Stimulated activated CD4-positive, alpha-beta T cell treated with anti-CD3 and anti-CD28 coated beads, Interleukin-2, amount 100 ng/mL, for 48 hours (primary cell): Measurements from ENCODE around the gene TCEAL8.

Experiments
- DNase-seq, 2 donors: peaks; one replicate each; pipeline ENCODE4 v3.0.0-alpha.2; 2020

The TCEAL8 gene

GRCh38 chrX:103212749-103213457 is 42.1 kb downstream of the TCEAL8 start:
- DNase-seq: no peak

GRCh38 chrX:103211012-103211715 is 43.8 kb downstream of the TCEAL8 start:
- peak; percentile 5 to 27 for DNase-seq

GRCh38 chrX:103210056-103210455 is 44.9 kb downstream of the TCEAL8 start:
- no peak for DNase-seq
